H9 (cell line): Measurements from ENCODE around the gene RFX1. TPM values are rescaled to one million over a fixed set of nuclear protein-coding genes. Genes with fewer than 3 reads are reported as not detected.

Experiments
- DNase-seq: peaks from one replicate; pipeline ENCODE4 v3.0.0-alpha.2; 2017
- H2AFZ ChIP-seq: one replicate; pipeline ENCODE4 v1.6.1; 2013; ENCODE audit warnings: mild to moderate bottlenecking, low read length, control low read depth, moderate library complexity
- H2AK5ac ChIP-seq: 2 replicates; pipeline ENCODE4 v1.6.1; 2013; ENCODE audit warnings: low read length, control low read depth, mixed read lengths; ENCODE audit not compliant: insufficient read length
- H2BK120ac ChIP-seq: one replicate; pipeline ENCODE4 v1.6.1; 2013; ENCODE audit warnings: low read depth, mild to moderate bottlenecking, low read length, control low read depth, inconsistent platforms; ENCODE audit not compliant: poor library complexity, severe bottlenecking
- H2BK12ac ChIP-seq: 2 replicates; pipeline ENCODE4 v1.6.1; 2013; ENCODE audit warnings: low read length, control low read depth, mixed read lengths, low read depth; ENCODE audit not compliant: insufficient read length
- H2BK15ac ChIP-seq: 2 replicates; pipeline ENCODE4 v1.6.1; 2013; ENCODE audit warnings: low read depth, low read length, control low read depth
- H2BK20ac ChIP-seq: one replicate; pipeline ENCODE4 v1.6.1; 2013; ENCODE audit warnings: low read depth, mild to moderate bottlenecking, low read length, control low read depth, inconsistent platforms; ENCODE audit not compliant: poor library complexity, severe bottlenecking
- H2BK5ac ChIP-seq: 2 replicates; pipeline ENCODE4 v1.6.1; 2013; ENCODE audit warnings: low read length, control low read depth, mixed read lengths; ENCODE audit not compliant: insufficient read length
- H3K14ac ChIP-seq: 2 replicates; pipeline ENCODE4 v1.6.1; 2013; ENCODE audit warnings: low read length, control low read depth; ENCODE audit not compliant: insufficient read depth
- H3K18ac ChIP-seq: 2 replicates; pipeline ENCODE4 v1.6.1; 2013; ENCODE audit warnings: low read depth, mild to moderate bottlenecking, mixed read lengths, low read length, control low read depth; ENCODE audit not compliant: insufficient read length
- H3K23ac ChIP-seq: 2 replicates; pipeline ENCODE4 v1.6.1; 2013; ENCODE audit warnings: low read length, control low read depth, mixed read lengths, low read depth; ENCODE audit not compliant: insufficient read length
- H3K23me2 ChIP-seq: 2 replicates; pipeline ENCODE4 v1.6.1; 2013; ENCODE audit warnings: low read depth, mild to moderate bottlenecking, mixed read lengths, low read length, control low read depth; ENCODE audit not compliant: insufficient read length, poor library complexity, severe bottlenecking
- H3K27ac ChIP-seq: 2 replicates; pipeline ENCODE4 v1.5.1; 2013; ENCODE audit warnings: low read length, control low read depth, mixed read lengths, low read depth; ENCODE audit not compliant: insufficient read length
- H3K27me3 ChIP-seq: 2 replicates; pipeline ENCODE4 v1.6.1; 2013; ENCODE audit warnings: low read length, control low read depth, inconsistent platforms; ENCODE audit not compliant: insufficient read depth
- H3K4ac ChIP-seq: 2 replicates; pipeline ENCODE4 v1.6.1; 2013; ENCODE audit warnings: low read depth, mild to moderate bottlenecking, control low read depth, inconsistent platforms, low read length, moderate library complexity
- H3K4me1 ChIP-seq: 2 replicates; pipeline ENCODE4 v1.6.1; 2013; ENCODE audit warnings: low read length, control low read depth, inconsistent platforms; ENCODE audit not compliant: insufficient read depth
- H3K4me2 ChIP-seq: 2 replicates; pipeline ENCODE4 v1.6.1; 2013; ENCODE audit warnings: low read length, control low read depth, mixed read lengths; ENCODE audit not compliant: insufficient read length, insufficient read depth
- H3K56ac ChIP-seq: 2 replicates; pipeline ENCODE4 v1.6.1; 2013; ENCODE audit warnings: low read depth, mild to moderate bottlenecking, mixed read lengths, low read length, control low read depth; ENCODE audit not compliant: insufficient read length
- H3K79me1 ChIP-seq: 2 replicates; pipeline ENCODE4 v1.6.1; 2013; ENCODE audit warnings: low read depth, mild to moderate bottlenecking, moderate library complexity, low read length, control low read depth, inconsistent platforms; ENCODE audit not compliant: insufficient read depth, poor library complexity, severe bottlenecking
- H3K79me2 ChIP-seq: 2 replicates; pipeline ENCODE4 v1.6.1; 2013; ENCODE audit warnings: low read length, control low read depth, inconsistent platforms; ENCODE audit not compliant: insufficient read depth
- H3K9ac ChIP-seq: 2 replicates; pipeline ENCODE4 v1.6.1; 2013; ENCODE audit warnings: low read length, control low read depth, mixed read lengths; ENCODE audit not compliant: insufficient read length; ENCODE audit errors: extremely low read depth
- H3K9me3 ChIP-seq: one replicate; pipeline ENCODE4 v1.6.1; 2013; ENCODE audit warnings: low read depth, low read length, inconsistent platforms; ENCODE audit not compliant: control insufficient read depth
- H3T11ph ChIP-seq: one replicate; pipeline ENCODE4 v1.6.1; 2013; ENCODE audit warnings: mild to moderate bottlenecking, low read length, control low read depth, inconsistent platforms
- H4K20me1 ChIP-seq: one replicate; pipeline ENCODE4 v1.6.1; 2013; ENCODE audit not compliant: control insufficient read depth, insufficient read length, insufficient read depth
- H4K5ac ChIP-seq: 2 replicates; pipeline ENCODE4 v1.6.1; 2013; ENCODE audit warnings: low read depth, mild to moderate bottlenecking, mixed read lengths, low read length, control low read depth; ENCODE audit not compliant: insufficient read length
- H4K8ac ChIP-seq: replicated peaks from 2 replicates; pipeline ENCODE4 v1.6.1; 2013; ENCODE audit warnings: low read length, control low read depth, mixed read lengths, low read depth; ENCODE audit not compliant: insufficient read length
- H4K91ac ChIP-seq: 2 replicates; pipeline ENCODE4 v1.6.1; 2013; ENCODE audit warnings: low read depth, mild to moderate bottlenecking, moderate library complexity, mixed read lengths, low read length, control low read depth; ENCODE audit not compliant: insufficient read length
- H3K27ac Mint-ChIP-seq, 3 experiments: 2 replicates in 2 of 3; 3 replicates in 1 of 3; pipeline ENCODE4 v1.8.0; 2020 to 2021; ENCODE audit warnings: mixed read lengths in 3 of 3, mild to moderate bottlenecking in 1 of 3, moderate library complexity in 1 of 3
- H3K27me3 Mint-ChIP-seq: 2 replicates; pipeline ENCODE4 v1.8.0; 2021; ENCODE audit warnings: low read depth, mild to moderate bottlenecking, moderate library complexity, mixed read lengths
- H3K36me3 Mint-ChIP-seq, 3 experiments: 2 replicates in 2 of 3; 3 replicates in 1 of 3; pipeline ENCODE4 v1.8.0; 2020 to 2021; ENCODE audit warnings: low read depth in 3 of 3, mixed read lengths in 3 of 3; ENCODE audit not compliant: insufficient read depth in 1 of 3
- H3K4me1 Mint-ChIP-seq, 2 experiments: 2 replicates each; pipeline ENCODE4 v1.8.0; 2020; ENCODE audit warnings: mixed read lengths in 2 of 2
- H3K4me3 Mint-ChIP-seq, 2 experiments: 2 replicates in 1 of 2; 3 replicates in 1 of 2; pipeline ENCODE4 v1.8.0; 2020 to 2021; ENCODE audit warnings: mild to moderate bottlenecking in 2 of 2, mixed read lengths in 2 of 2, moderate library complexity in 1 of 2
- H3K9me3 Mint-ChIP-seq, 2 experiments: 2 replicates in 1 of 2; 3 replicates in 1 of 2; pipeline ENCODE4 v1.8.0; 2020; ENCODE audit warnings: mild to moderate bottlenecking in 2 of 2, mixed read lengths in 2 of 2, moderate library complexity in 1 of 2
- CTCF ChIP-seq: fragments of 200-600 bp; sonication (generic); conservative IDR thresholded peaks from 3 replicates; pipeline ENCODE4 v1.8.0; 2021; ENCODE audit warnings: antibody characterized with exemption, mild to moderate bottlenecking
- WGBS: extraction: QIAGEN DNeasy Blood & Tissue Kit; methylation state at CpG from one replicate; pipeline ENCODE4 v1.1.7; 2013; ENCODE audit warnings: missing lambda C conversion rate, low lambda C conversion rate, mixed read lengths; ENCODE audit not compliant: insufficient read length; ENCODE audit errors: extremely low coverage; 5-methylcytosine and 5-hydroxymethylcytosine counted together
- total RNA-seq: library from RNA; stranded (reverse); gene quantifications from 2 replicates; pipeline ENCODE4 v1.2.1, GENCODE V29; 2021

Gene RFX1
- total RNA-seq, 1 experiment from 2014 or later, result 21.4 TPM

GRCh38 chr19:14004619-14005348, 1.3 kb downstream of the RFX1 start:
- peaks cover 3 to 10% (median 6%) of the 10 kb centered on the region in 3 experiments; a peak in 4 of 7 replicates for H3K36me3 Mint-ChIP-seq
- peak overlapping the region; percentile 63 to 94 (median 65); a peak in 6 of 7 replicates for H3K27ac Mint-ChIP-seq
- Histone ChIP-seq H3K23ac (no peak overlapping the region), H3K56ac (no peak overlapping the region), H2BK15ac (no peak overlapping the region), H3K9me3 (no peaks in the 10 kb centered on the region), H2AFZ (no peak overlapping the region), H4K5ac (no peak overlapping the region), H2BK12ac (no peak overlapping the region), H3K27ac (no peak overlapping the region), H3K14ac (no peak overlapping the region), H2AK5ac (no peak overlapping the region), H4K8ac (no peak overlapping the region), H2BK120ac (no peak overlapping the region), H3K79me1 (no peaks in the 10 kb centered on the region), H3K18ac (no peak overlapping the region), H3K23me2 (no peaks in the 10 kb centered on the region), H2BK20ac (no peak overlapping the region), H3T11ph (no peak overlapping the region), H3K4ac (no peak overlapping the region), H4K20me1 (no peaks in the 10 kb centered on the region), H3K4me1 (no peaks in the 10 kb centered on the region), H3K27me3 (no peaks in the 10 kb centered on the region), H3K4me2 (no peak overlapping the region), H3K9ac (no peak overlapping the region), H3K79me2 (no peaks in the 10 kb centered on the region), H2BK5ac (no peak overlapping the region), H4K91ac (no peak overlapping the region)
- peaks cover 13 to 14% of the 10 kb centered on the region in 2 experiments; a peak in 3 of 4 replicates for H3K4me1 Mint-ChIP-seq
- peak overlapping the region; percentile 62 to 79 for H3K4me3 Mint-ChIP-seq
- TF ChIP-seq CTCF, result no peak
- WGBS, result no CpG with 5 or more reads among the region's 14 CpGs
- H3K27me3 Mint-ChIP-seq, result no peaks in the 10 kb centered on the region; the same call in none of the 2 replicates
- peaks cover 0 to 6% of the 10 kb centered on the region in 2 experiments; a peak in 2 of 5 replicates for H3K9me3 Mint-ChIP-seq
- no peak for DNase-seq
